ENCODE data around the gene HMGB4.

The HMGB4 gene

DNA sequence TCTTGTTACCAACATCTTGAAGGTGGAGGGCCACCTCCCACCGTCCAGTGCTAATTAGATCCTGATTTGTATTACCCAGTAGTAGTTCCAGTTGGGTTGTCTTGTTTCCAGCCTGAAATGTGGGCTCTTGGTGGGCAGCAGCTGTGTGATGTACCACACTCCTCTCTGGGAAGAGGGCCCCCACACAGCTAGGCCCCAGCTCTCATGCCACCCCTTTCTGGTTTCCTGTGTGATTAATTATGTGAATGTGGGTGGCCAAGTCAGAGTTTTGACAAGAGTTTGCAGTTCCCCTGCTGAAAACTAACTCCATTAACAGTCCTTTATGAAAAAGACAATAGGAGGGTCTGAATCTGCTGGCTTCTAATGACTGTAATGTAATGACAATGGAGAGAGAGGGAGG, 3.8 kb downstream of the HMGB4 start:
- H3K4me3 ChIP-seq (ENCODE audit: low read depth in 1 of 2, low read length in 1 of 2): no peak overlapping the region
- no peaks in the 10 kb centered on the region for H3K9me3 ChIP-seq
- TF ChIP-seq, protein P1, sequence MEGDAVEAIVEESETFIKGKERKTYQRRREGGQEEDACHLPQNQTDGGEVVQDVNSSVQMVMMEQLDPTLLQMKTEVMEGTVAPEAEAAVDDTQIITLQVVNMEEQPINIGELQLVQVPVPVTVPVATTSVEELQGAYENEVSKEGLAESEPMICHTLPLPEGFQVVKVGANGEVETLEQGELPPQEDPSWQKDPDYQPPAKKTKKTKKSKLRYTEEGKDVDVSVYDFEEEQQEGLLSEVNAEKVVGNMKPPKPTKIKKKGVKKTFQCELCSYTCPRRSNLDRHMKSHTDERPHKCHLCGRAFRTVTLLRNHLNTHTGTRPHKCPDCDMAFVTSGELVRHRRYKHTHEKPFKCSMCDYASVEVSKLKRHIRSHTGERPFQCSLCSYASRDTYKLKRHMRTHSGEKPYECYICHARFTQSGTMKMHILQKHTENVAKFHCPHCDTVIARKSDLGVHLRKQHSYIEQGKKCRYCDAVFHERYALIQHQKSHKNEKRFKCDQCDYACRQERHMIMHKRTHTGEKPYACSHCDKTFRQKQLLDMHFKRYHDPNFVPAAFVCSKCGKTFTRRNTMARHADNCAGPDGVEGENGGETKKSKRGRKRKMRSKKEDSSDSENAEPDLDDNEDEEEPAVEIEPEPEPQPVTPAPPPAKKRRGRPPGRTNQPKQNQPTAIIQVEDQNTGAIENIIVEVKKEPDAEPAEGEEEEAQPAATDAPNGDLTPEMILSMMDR (IDR thresholded peaks at IDR 0.05): no peak
- H3K27ac ChIP-seq: no peak overlapping the region
- no peaks in the 10 kb centered on the region for H3K27me3 ChIP-seq
- H3K4me1 ChIP-seq (ENCODE audit: control insufficient read depth in 1 of 2, insufficient read depth in 1 of 2, low read depth in 1 of 2, low read length in 1 of 2): no peaks in the 10 kb centered on the region
- no peaks in the 10 kb centered on the region for H3K36me3 ChIP-seq

- TF ChIP-seq, protein P1 (IDR thresholded peaks at IDR 0.05): no peak
- Histone ChIP-seq H3K27me3 (no peaks in the 10 kb centered on the region), H3K9me3 (no peaks in the 10 kb centered on the region), H3K4me3 (ENCODE audit: low read depth in 1 of 2, low read length in 1 of 2) (no peak overlapping the region), H3K36me3 (no peaks in the 10 kb centered on the region), H3K27ac (no peak overlapping the region), H3K4me1 (ENCODE audit: control insufficient read depth in 1 of 2, insufficient read depth in 1 of 2, low read depth in 1 of 2, low read length in 1 of 2) (no peaks in the 10 kb centered on the region)
Measured at GRCh38 chr1:33872275-33872674, 8.4 kb downstream of the HMGB4 start.

GRCh38 chr1:33872683-33873082, 8.8 kb downstream of the HMGB4 start:
- TF ChIP-seq, protein P1 (IDR thresholded peaks at IDR 0.05): no peak

GRCh38 chr1:33874636-33875035, 10.8 kb downstream of the HMGB4 start:
- no peak overlapping the region for H3K27ac ChIP-seq
- H3K27me3 ChIP-seq: no peaks in the 10 kb centered on the region
- H3K4me1 ChIP-seq (ENCODE audit: control insufficient read depth in 1 of 2, insufficient read depth in 1 of 2, low read depth in 1 of 2, low read length in 1 of 2): no peaks in the 10 kb centered on the region
- TF ChIP-seq, protein P1 (IDR thresholded peaks at IDR 0.05): no peak
- H3K9me3 ChIP-seq: no peaks in the 10 kb centered on the region
- no peaks in the 10 kb centered on the region for H3K36me3 ChIP-seq
- no peak overlapping the region for H3K4me3 ChIP-seq (ENCODE audit: low read depth in 1 of 2, low read length in 1 of 2)

More at GRCh38 chr1:33872683-33873082, 8.8 kb downstream of the HMGB4 start:
- Histone ChIP-seq H3K27me3 (no peaks in the 10 kb centered on the region), H3K4me3 (ENCODE audit: low read depth in 1 of 2, low read length in 1 of 2) (no peak overlapping the region), H3K9me3 (no peaks in the 10 kb centered on the region), H3K27ac (no peak overlapping the region), H3K36me3 (no peaks in the 10 kb centered on the region), H3K4me1 (ENCODE audit: control insufficient read depth in 1 of 2, insufficient read depth in 1 of 2, low read depth in 1 of 2, low read length in 1 of 2) (no peaks in the 10 kb centered on the region)

DNA sequence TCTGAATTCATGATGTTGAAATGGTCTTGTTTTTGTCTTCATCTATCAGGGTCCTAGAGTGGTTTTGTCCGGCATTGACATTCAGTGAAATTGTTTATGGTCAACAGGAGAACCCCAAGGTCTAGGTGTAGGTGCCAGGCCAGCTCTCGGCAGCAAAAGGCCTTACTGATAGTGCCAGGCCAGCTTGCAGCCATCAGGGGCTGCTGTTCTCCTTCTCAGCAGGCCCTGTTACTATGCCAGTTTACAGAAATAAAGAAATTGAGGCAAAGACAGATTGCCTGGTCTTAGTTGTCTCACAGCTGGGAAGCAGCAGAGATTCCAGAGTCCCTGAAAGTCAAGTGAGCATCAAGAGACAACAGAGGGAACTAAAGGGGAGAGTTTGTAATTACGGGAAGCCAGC, 12.0 kb downstream of the HMGB4 start:
- Histone ChIP-seq H3K36me3 (no peaks in the 10 kb centered on the region), H3K9me3 (no peaks in the 10 kb centered on the region), H3K4me1 (ENCODE audit: control insufficient read depth in 1 of 2, insufficient read depth in 1 of 2, low read depth in 1 of 2, low read length in 1 of 2) (no peaks in the 10 kb centered on the region), H3K27me3 (no peaks in the 10 kb centered on the region), H3K4me3 (ENCODE audit: low read depth in 1 of 2, low read length in 1 of 2) (no peak overlapping the region), H3K27ac (no peak overlapping the region)
- TF ChIP-seq, protein P1 (IDR thresholded peaks at IDR 0.05): no peak

All from neutrophil (primary cell).